Thoracic aorta (tissue), 2 donors: ENCODE results near the gene DCHS1. TPM values are rescaled to one million over a fixed set of nuclear protein-coding genes. Genes with fewer than 3 reads are reported as not detected.

Source experiments
- ATAC-seq: fragments of 150-250 bp; one replicate; pipeline ENCODE4 v1.8.0; 2017; ENCODE audit warnings: low read depth; ENCODE audit not compliant: insufficient number of reproducible peaks, low FRiP score
- DNase-seq: peaks from one replicate; pipeline ENCODE4 v3.0.0-alpha.2; 2020; ENCODE audit warnings: low spot score
- H3K27ac ChIP-seq, 2 donors: fragments of 200-600 bp; sonication (generic); 1 replicate in 1 of 2; 2 replicates in 1 of 2; pipeline ENCODE4 v1.5.1; 2016; ENCODE audit warnings: mild to moderate bottlenecking in 2 of 2, moderate library complexity in 2 of 2
- H3K27me3 ChIP-seq: fragments of 200-600 bp; sonication (generic); replicated peaks from 2 replicates; pipeline ENCODE4 v1.6.0; 2016; ENCODE audit warnings: mild to moderate bottlenecking; ENCODE audit not compliant: insufficient read depth
- H3K36me3 ChIP-seq: fragments of 200-600 bp; sonication (generic); one replicate; pipeline ENCODE4 v1.5.1; 2016
- H3K4me1 ChIP-seq, 2 donors: fragments of 200-600 bp; sonication (generic); 1 replicate in 1 of 2; 2 replicates in 1 of 2; pipeline versions ENCODE4 v1.5.1 to v1.6.0; 2016; ENCODE audit warnings: low read depth in 2 of 2, mild to moderate bottlenecking in 1 of 2; ENCODE audit not compliant: control insufficient read depth in 1 of 2
- H3K4me3 ChIP-seq: fragments of 200-600 bp; sonication (generic); 2 replicates; pipeline ENCODE4 v1.5.1; 2016; ENCODE audit warnings: mild to moderate bottlenecking
- H3K9me3 ChIP-seq: fragments of 200-600 bp; sonication (generic); 2 replicates; pipeline ENCODE4 v1.5.1; 2016
- total RNA-seq, 2 donors: library from RNA; depleted of rRNA; stranded (reverse); fragments of >200 nt; gene quantifications; one replicate each; pipeline versions ENCODE4 v1.1.0 to v1.2.3, GENCODE V29; 2016
- TF ChIP-seq, protein P1 (sequence below): fragments of 200-600 bp; sonication (generic); IDR thresholded peaks from one replicate; pipeline ENCODE4 v1.5.1; 2019; ENCODE audit warnings: antibody characterized with exemption

The DCHS1 gene
- total RNA-seq, 2 donors from 2014 or later, result 62.3 to 73.5 TPM

DNA sequence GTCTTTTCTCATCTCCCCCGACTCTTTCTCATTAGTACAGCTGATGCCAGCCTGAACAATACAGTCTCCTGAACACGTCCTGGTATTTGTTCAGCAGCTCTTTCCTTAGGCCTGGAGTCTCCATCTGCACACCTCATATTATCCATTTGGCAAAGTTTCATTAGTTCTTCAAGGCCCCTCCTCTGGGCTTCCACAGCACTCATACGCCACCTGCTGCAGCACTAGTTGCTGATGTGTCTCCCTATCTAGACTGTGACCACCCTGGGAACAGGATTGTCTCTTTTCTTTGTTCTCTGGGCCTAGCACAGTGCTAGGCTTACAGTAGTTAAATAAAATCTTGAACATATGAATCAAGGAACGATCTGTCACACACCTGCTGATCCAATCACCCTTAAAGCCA lies 17.2 kb downstream of the DCHS1 start:
- DNase-seq (no peak), ATAC-seq (no peak)
- H3K27ac ChIP-seq, result peak overlapping the region in 1 of 2 donors; percentile 45
- H3K27me3 ChIP-seq, result no peaks in the 10 kb centered on the region
- no peaks in the 10 kb centered on the region for H3K9me3 ChIP-seq
- peaks cover 12% of the 10 kb centered on the region for H3K36me3 ChIP-seq
- peaks cover 29 to 73% of the 10 kb centered on the region in 2 donors for H3K4me1 ChIP-seq
- H3K4me3 ChIP-seq, result no peak overlapping the region
- TF ChIP-seq, protein P1, sequence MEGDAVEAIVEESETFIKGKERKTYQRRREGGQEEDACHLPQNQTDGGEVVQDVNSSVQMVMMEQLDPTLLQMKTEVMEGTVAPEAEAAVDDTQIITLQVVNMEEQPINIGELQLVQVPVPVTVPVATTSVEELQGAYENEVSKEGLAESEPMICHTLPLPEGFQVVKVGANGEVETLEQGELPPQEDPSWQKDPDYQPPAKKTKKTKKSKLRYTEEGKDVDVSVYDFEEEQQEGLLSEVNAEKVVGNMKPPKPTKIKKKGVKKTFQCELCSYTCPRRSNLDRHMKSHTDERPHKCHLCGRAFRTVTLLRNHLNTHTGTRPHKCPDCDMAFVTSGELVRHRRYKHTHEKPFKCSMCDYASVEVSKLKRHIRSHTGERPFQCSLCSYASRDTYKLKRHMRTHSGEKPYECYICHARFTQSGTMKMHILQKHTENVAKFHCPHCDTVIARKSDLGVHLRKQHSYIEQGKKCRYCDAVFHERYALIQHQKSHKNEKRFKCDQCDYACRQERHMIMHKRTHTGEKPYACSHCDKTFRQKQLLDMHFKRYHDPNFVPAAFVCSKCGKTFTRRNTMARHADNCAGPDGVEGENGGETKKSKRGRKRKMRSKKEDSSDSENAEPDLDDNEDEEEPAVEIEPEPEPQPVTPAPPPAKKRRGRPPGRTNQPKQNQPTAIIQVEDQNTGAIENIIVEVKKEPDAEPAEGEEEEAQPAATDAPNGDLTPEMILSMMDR, result no peak

DNA sequence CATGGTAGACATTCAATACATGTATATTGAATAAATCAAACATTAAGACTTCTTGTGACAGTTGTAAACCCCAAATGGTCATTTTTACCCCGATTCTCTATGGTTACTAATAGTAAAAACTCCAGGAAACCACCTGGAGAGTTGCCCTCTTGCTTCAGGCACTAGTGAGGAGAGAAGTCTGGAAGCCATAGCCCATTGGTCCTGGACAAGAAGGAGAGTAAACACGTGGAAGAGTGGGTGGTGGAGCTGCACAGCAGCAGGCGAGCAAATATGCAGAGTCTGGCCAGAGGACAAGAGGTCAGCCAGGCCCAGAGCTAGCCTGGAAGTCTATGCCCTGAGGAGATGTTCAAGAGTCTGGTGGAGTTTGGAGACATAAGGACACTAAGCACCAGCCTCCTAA lies 17.7 kb downstream of the DCHS1 start:
- DNase-seq (no peak), ATAC-seq (peak; percentile 77)
- peaks cover 18% of the 10 kb centered on the region for H3K36me3 ChIP-seq
- H3K9me3 ChIP-seq, result no peaks in the 10 kb centered on the region
- peaks cover 29 to 73% of the 10 kb centered on the region in 2 donors for H3K4me1 ChIP-seq
- H3K4me3 ChIP-seq, result no peak overlapping the region
- H3K27me3 ChIP-seq, result no peaks in the 10 kb centered on the region
- TF ChIP-seq, protein P1, result no peak
- H3K27ac ChIP-seq, result peak overlapping the region in 1 of 2 donors; percentile 45

DNA sequence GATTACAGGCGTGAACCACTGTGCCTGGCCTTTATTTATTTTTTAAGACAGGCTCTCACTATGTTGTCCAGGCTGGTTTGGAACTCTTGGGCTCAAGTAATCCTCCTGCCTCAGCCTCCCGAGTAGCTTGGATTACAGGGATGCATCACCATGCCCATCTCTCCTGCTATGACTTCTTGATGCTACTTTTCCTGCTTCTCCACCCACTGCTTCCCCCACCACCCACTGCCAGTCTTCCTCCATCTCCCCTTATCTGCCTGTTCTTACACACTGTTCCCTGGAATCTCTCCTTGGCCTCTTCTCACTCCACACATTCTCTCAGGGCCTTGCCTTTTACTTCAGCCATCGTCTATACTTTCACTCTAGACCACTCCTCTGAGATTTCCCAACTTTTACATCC lies 19.1 kb downstream of the DCHS1 start:
- Histone ChIP-seq H3K4me3 (no peak overlapping the region), H3K27ac (peak overlapping the region in 1 of 2 donors; percentile 58), H3K36me3 (peaks cover 30% of the 10 kb centered on the region), H3K27me3 (no peaks in the 10 kb centered on the region), H3K9me3 (no peaks in the 10 kb centered on the region), H3K4me1 (peaks cover 29 to 66% of the 10 kb centered on the region in 2 donors)
- TF ChIP-seq, protein P1, result no peak
- ATAC-seq, result no peak
- no peak for DNase-seq

DNA sequence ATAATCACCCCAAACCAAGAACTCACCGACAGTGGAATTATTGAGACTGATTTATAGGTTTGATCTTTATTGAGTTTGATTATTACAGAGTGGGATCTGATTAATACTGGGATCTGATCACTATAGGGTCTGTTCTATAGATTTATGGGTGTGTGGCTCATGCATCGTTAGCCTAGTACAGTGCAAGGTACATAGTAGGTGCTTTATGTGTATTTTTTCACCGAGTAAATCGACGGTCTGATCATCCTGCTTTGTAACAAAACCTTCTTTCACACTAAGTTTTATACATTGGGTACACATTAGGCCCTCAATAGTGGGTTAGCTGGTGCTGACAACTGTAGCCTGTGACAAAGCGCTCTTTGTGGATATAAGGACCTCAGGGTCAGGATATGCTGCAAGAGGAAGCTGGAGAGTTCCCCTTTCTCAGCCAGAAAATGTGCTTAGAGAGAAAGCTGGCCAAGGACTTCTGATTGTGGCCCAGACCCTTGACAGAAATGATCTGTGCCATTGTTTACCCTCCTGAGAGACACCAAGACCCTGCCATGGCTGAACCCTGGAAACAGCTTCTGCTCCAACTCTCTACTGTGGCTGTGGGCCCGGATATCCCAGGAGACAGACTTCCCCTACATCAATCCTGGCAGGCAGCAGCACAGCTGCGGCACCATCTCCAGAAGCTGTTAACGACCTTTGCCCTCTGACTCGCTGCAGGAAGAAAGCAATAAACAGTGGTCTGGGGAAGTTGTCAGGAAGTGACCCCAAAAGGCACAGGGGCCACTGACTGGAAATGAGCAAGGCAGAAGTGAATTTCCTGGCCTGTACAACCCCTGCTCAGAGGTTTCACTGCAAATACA lies 20.3 kb downstream of the DCHS1 start:
- ATAC-seq (no peak), DNase-seq (no peak)
- H3K27ac ChIP-seq, result peak overlapping the region; percentile 50 to 58
- TF ChIP-seq, protein P1, result no peak
- H3K4me3 ChIP-seq, result no peak overlapping the region
- no peaks in the 10 kb centered on the region for H3K9me3 ChIP-seq
- peaks cover 36% of the 10 kb centered on the region for H3K36me3 ChIP-seq
- H3K4me1 ChIP-seq, result peaks cover 29 to 62% of the 10 kb centered on the region in 2 donors
- H3K27me3 ChIP-seq, result no peaks in the 10 kb centered on the region

DNA sequence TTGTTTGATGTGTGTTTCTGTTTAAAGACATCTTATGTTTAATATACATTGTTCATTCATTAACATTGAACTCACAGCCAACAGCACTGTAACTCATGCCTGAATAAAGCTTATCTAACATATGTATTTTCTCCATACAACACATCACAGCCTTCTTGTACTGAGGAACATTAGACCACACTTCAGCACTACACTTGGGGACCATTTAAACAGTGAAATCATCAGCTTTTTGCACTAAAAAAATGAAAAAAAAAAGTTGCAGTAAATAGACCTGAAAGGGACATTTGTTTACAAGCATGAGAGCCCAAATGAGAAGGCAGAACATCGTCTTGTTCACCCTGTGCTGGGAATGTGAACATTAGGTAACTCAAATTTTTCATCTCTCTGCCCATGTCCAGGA lies 21.1 kb downstream of the DCHS1 start:
- no peaks in the 10 kb centered on the region for H3K9me3 ChIP-seq
- no peak for ATAC-seq
- H3K27me3 ChIP-seq, result no peaks in the 10 kb centered on the region
- peaks cover 37% of the 10 kb centered on the region for H3K36me3 ChIP-seq
- TF ChIP-seq, protein P1, result no peak
- no peak overlapping the region for H3K4me3 ChIP-seq
- DNase-seq, result no peak
- H3K27ac ChIP-seq, result peak overlapping the region in 1 of 2 donors; percentile 50
- H3K4me1 ChIP-seq, result peaks cover 29 to 58% of the 10 kb centered on the region in 2 donors
